SK-N-MC (cell line): ENCODE data around the gene PDZRN4.

Experiments used
- EZH2 ChIP-seq: fragments of 200-600 bp; sonication (generic); IDR thresholded peaks from one replicate; pipeline ENCODE4 v1.6.1; 2017; ENCODE audit warnings: antibody characterized with exemption
- FOXP2 ChIP-seq: optimal IDR thresholded peaks from 2 replicates; pipeline ENCODE3; 2011; ENCODE audit warnings: mild to moderate bottlenecking, moderate library complexity; ENCODE audit not compliant: insufficient read depth; ENCODE audit errors: extremely low read length, control extremely low read depth
- POLR2AphosphoS5 ChIP-seq: IDR thresholded peaks from 2 replicates; pipeline ENCODE4 v1.6.1; 2012; ENCODE audit warnings: mild to moderate bottlenecking, low read depth, low read length, borderline replicate concordance

- TF ChIP-seq EZH2 (no peak), POLR2AphosphoS5 (no peak), FOXP2 (no peak)
Observed at GRCh38 chr12:41311883-41312282, 123.8 kb downstream of the PDZRN4 start.
